ENCODE data around the gene RPL19.

The RPL19 gene

GRCh38 chr17:39223907-39224777 is 24.1 kb downstream of the RPL19 start:
- DNase-seq (ENCODE audit: low spot score), result no peak

DNA sequence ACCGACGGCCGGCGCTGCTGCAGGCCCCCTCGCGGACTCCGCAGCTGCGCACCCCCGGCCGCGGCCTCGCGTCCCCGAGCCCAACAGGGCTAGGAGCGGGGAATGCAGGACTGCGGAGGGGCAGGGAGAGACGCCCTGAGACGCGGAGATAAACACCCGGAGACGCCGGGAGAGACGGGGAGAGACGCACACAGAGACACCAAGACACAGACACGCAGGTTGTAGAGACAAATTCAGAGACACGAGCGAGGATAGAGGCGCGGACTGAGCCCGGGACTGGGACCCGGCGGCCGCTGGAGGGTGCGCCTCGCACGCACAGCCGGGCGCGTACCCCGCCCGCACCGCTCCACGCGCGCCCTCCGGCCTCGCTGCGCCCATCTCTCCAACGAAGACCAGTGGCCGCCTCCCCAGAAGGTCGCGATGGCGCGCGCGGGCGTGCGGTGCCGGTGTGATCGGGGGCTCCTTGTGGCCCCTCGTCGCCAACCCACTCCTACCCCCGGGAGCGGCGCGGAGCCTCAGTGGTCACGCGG is 24.8 kb downstream of the RPL19 start:
- no peak for DNase-seq (ENCODE audit: low spot score)

- no peak for DNase-seq (ENCODE audit: low spot score)
These were observed 25.4 kb downstream of the RPL19 start, which contains the start of gene STAC2 for GRCh38 chr17:39225308-39225958. Gene STAC2 (minus strand): TSS chr17:39225945. CDS start chr17:39225502, 443 bp downstream.

DNA sequence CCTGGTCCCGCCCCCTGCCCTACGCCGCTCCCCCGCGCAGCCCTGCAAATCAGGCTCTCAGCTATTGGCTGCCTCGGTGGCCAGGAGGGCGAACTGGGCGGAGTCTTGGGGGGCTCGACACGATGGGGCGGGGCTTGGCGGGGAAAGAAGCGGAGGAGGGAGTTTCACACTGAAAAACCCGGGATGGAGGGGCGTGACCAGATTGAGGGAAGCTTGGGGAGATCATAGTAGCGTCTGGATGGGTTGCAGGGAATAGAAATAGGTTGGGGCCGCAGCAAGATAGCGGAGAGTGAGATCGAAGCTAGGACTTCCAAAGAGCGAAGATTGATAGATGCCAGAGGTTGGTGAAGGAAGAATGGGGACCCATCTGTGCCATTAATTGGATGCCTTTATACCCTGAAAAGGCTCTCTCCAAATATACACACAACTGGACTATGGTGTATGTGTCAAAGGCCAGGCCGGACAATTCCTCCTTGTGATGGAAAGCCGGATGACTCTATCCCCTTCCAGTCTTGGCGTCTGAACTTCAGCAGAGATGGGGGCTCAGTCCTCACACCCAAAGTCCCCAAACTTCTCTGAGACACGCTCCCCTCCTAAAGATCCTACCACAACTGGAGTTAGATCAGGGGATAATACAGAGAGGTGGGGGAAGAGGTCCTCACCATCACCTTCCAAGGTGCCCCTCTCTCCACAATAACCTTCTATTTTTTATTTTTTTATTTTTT is 26.0 kb downstream of the RPL19 start:
- peak; percentile 76 for DNase-seq (ENCODE audit: low spot score)

- no peak for DNase-seq (ENCODE audit: low spot score)
These were observed 27.4 kb downstream of the RPL19 start for GRCh38 chr17:39227364-39227919.

DNA sequence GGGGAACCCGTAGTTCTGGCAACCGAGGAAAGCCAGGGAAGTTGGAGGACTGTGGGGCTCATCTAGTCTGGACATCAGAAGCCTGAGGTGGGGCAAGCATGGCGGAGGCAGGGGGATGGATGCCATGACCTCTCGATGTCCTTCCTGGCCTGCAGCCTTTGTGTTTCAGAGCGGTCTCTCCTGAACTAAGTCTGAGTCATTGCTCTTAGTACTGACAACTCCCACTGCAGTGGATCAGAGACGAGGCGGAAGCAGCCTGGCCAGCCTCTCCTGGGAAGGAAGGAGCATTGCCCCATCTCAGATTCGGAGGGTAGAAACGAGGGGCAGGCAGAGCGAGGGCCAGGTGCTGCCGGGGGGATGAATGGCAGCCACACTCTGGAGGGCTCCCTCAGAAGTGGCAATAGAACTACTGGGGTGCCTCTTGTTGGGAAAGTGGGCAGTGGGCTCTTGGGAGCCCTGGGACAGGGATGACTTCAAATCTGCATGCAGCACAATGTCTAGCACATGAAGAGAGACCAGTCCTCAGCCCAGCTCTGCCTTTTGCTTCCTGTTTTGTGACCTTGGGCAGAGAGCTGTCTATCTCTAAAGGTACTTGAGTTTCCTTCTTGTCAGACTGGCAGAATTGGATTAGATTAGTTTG is 29.3 kb downstream of the RPL19 start:
- no peak for DNase-seq (ENCODE audit: low spot score)

DNA sequence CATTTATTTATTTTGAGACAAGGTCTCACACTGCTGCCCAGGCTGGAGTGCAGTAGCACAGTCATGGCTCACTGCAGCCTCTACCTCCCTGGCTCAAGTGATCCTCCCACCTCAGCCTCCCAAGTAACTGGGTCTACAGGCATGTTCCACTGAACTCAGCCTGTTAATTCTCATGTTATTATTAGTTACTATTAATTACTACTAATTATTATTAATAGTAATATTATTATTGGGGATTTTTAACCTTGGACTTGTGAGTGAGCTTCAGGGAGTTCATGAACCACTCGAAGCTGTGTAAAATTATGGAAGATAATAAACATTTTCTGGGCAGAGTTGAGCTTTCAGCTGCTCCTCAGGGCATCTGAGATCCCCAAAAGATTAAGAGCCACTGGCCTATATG is 30.3 kb downstream of the RPL19 start:
- DNase-seq (ENCODE audit: low spot score), result no peak

- no peak for DNase-seq (ENCODE audit: low spot score)
These were observed 31.0 kb downstream of the RPL19 start for GRCh38 chr17:39231091-39231561.

DNA sequence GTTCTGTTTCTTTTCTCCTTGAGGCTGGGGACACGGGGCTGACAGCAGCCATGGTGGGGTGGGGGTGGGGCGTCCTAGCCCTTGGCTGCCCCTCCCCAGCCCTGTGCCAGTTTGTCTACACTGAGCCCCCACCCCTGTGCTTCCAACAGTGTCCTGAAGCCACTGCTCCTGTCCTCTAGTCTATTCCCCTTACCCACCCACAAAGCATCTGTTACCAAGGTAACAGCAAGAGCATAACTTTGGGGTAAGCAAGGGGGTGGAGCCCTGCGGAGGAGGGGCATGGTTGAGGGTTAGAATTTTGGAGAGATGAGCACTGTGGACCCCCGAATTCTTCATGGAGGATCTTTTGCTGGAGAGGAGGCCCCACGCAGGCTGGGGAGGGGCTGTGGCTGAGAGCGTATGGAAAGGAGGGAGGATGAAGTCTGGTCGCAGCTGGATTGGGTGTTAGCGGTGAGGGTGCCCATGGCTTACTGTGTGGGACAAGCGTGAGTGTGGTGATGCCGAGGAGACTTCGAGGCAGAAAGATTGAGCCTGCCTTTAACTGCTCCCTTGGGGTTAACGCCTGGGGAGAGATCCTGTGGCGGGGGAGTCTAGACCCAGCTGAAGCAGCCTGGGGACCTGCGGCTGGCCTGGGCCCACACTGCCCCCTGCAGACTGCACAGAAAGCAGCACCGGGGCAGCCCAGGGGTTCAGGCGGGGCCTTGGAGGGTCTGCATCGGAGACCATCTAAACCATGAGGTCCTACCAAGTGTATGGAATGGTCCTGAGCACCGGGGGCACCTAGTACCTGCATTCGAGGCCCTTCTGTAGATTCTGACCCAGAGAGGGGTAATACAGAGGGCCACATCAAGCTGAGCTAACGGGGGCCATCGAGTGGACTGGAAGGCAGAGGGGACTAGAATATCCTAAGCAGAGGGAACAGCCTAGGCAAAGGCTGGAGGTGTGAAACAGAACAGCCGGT is 31.8 kb downstream of the RPL19 start:
- peak; percentile 83 for DNase-seq (ENCODE audit: low spot score)

- peak; percentile 65 for DNase-seq (ENCODE audit: low spot score)
These were observed 35.7 kb downstream of the RPL19 start for GRCh38 chr17:39235555-39236449.

DNA sequence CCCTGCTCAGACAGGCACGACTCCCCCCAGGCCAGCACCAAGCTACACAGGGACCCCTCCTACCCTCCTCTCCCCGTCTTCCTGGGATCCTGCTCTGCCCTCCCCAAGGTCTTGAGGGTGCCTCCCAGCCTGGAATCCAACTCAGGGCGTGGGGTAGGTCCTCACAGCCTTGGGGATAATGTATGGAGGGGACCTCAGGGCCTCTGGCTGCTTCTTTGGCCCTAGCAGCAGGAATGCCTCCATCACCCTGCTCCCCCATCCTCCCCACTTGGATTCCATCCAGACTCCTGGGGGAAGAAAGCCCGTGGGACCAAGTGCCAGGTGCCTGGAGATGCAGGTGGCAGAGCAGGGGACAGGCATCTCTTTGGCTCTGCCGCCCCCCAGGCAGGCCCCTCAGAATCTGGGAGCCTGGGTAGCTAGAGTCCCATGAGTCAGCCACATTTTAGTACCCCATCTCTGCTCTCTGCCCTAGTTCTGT is 36.4 kb downstream of the RPL19 start:
- no peak for DNase-seq (ENCODE audit: low spot score)

DNA sequence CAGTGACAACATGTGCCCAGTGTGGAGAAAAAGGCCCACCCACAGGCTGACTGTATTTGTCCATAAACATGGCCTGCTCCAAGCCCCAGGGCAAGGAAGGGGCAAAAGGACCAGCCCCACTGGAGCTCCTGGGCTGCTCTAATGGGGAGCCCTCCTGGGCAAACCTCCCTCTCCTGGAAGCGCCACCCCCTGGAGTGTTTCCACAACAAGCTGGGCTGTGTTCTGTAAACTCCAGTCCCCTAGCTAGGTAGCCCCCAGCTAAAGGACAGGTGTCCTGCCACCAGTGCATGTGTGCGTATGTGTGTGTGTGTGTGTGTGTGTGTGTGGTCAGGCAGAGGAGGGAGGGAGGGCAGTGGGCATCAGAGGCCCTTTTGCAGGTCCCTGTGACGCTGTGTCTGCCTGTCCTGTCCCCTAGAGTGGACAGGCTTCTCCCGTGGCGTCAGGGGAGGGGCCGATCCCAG is 36.9 kb downstream of the RPL19 start:
- DNase-seq (ENCODE audit: low spot score), result no peak

DNA sequence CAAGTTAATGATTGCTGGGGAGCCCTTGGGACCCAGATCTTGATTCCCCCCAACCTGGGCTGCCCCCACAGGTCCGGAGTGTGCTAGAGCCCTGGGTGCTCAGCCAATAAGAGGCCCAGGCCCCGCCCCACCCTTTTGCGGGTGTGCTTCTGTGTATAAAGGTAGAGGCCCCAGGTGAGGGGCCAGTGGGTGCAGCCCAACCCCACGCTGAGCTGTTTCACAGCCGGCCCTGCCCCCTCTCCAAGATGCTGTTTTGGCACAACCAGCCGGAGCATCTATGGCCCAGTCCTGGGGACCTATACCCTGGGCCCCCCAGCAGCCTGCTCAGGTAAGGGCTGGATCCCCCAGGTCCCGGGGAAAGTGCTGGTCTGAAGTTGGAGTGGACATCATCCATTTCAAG is 37.5 kb downstream of the RPL19 start:
- no peak for DNase-seq (ENCODE audit: low spot score)

- DNase-seq (ENCODE audit: low spot score), result peak; percentile 24
These were observed 38.4 kb downstream of the RPL19 start for GRCh38 chr17:39238311-39238972.

GRCh38 chr17:39239640-39240314 is 39.7 kb downstream of the RPL19 start:
- DNase-seq (ENCODE audit: low spot score), result peak; percentile 28

- DNase-seq (ENCODE audit: low spot score), result no peak
These were observed 40.5 kb downstream of the RPL19 start for GRCh38 chr17:39240631-39241030.

DNA sequence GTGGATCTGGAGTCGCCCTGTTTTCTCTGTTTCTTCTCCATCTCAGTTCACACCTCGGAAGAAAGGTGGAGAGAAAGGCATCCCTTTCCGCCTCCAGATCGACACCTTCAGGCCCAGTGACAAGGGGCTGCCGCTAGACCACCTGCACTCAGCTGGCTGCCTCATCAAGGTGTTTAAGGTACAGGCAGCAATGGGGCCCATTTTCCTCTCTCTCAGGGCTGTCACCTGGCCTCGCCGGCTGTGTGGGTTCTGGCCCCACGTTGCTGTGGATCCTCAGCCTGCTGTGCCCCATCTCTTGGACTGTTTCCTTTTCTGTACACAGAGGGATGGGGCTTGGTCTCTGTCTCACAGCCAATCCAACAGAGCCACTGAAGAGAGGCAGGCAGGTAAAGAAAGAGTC is 43.1 kb downstream of the RPL19 start:
- DNase-seq (ENCODE audit: low spot score), result no peak
